ENCODE measurements around the gene CLCN4. TPM values are rescaled to one million over a fixed set of nuclear protein-coding genes. Genes with fewer than 3 reads are reported as not detected.

Gene CLCN4
- total and polyA plus RNA-seq, 8 donors = 4.4 to 11.8 (median 5.9) TPM

DNA sequence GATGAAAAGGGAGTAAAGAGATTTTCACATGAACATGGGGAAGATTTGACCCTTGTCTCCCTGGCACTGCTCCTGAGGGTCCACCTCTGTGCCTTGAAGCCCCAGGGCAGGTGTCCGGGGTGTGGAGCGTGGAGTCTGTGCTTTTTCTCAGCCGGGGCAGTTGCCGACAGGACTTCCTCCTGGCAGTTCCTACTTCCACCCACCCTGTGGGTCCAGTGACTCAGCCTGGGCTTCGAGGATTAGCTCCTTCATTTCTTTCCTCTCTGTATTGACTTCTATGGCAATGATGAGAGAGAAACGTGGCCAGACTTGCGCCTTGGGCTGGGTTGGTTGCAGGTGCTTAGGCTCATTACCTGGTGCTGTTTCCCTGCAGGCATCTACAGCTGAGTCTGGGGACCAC is 35.9 kb upstream of the CLCN4 start:
- Histone ChIP-seq H3K9me3 (no peaks in the 10 kb centered on the region), H3K27me3 (no peaks in the 10 kb centered on the region), H3K36me3 (peaks cover 0 to 19% of the 10 kb centered on the region in 2 donors), H3K27ac (peak overlapping the region in 1 of 2 donors; percentile 65), H3K4me3 (no peak overlapping the region), H3K4me1 (peaks cover 0 to 34% of the 10 kb centered on the region in 2 donors)
- no peak for DNase-seq
- no peak for ATAC-seq
- intact Hi-C loops (cut with DNase I) = no loop called here
- TF ChIP-seq CTCF (IDR thresholded peaks at IDR 0.05) = no peak

DNA sequence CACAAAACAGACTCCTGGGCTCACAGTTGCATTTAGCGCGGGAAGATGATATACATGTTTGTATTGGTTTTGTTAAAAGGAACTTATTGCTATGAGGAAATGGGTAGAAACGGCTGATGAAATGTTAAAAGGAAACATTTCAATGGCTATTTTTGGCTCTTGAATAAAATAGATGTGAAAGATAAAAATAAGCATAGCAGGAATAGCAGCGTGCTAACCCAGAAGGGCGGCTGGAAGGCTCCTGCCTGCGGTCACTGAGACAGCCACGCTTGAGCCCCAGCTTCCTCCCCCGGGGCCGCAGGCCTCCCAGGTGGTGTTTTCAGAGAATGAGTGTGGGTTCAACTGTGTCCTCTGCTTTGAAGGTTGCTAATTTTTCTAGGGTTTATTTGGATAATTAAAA is 35.0 kb upstream of the CLCN4 start:
- no peaks in the 10 kb centered on the region for H3K27me3 ChIP-seq
- DNase-seq = peak in 1 of 4 donors; percentile 81
- H3K36me3 ChIP-seq = peaks cover 0 to 16% of the 10 kb centered on the region in 2 donors
- no peak for TF ChIP-seq CTCF (IDR thresholded peaks at IDR 0.05)
- no peak overlapping the region for H3K27ac ChIP-seq
- H3K9me3 ChIP-seq = no peaks in the 10 kb centered on the region
- intact Hi-C loops (cut with DNase I) = no loop called here
- peaks cover 0 to 34% of the 10 kb centered on the region in 2 donors for H3K4me1 ChIP-seq
- ATAC-seq = no peak
- H3K4me3 ChIP-seq = no peak overlapping the region

DNA sequence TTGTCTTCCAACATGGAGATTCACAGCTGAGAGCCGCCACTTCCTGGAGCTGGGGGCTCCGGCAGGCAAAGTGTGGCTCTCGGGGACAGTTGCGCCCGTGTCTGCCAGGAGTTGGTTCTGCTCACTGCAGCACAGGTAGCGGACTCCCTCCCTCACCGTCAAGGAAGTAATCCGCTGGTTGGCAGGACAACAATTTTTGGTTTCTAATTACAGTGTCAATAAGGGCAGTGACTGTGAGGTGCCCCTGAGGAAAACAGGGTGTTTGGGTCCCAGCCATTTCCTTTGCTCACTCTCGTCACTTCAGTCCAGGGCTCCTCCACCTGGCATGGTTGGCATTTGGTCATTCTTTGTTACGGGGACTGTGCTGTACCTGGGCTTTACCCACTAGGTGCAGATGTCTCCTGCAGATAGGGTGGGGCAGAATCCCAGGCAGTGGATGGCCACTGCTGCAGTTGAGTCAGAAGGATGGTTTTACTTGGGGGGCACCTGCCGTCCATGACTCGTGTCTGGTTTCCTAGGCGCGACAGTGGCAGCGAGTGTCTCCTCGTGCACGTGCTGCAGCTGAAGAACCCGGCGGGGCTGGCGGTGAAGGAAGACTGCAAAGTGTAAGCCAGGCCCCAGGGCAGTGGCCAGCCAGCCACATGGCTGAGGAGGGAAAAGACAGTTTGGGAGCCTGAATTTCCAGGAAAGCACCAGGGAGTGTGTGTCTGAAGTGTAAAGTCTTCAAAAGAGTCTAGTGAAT is 32.1 kb upstream of the CLCN4 start:
- peaks cover 0 to 28% of the 10 kb centered on the region in 2 donors for H3K4me1 ChIP-seq
- no peak for TF ChIP-seq CTCF (IDR thresholded peaks at IDR 0.05)
- DNase-seq (no peak), ATAC-seq (no peak)
- peaks cover 0 to 20% of the 10 kb centered on the region in 2 donors for H3K36me3 ChIP-seq
- intact Hi-C loops (cut with DNase I) = no loop called here
- no peaks in the 10 kb centered on the region for H3K27me3 ChIP-seq
- no peak overlapping the region for H3K27ac ChIP-seq
- H3K4me3 ChIP-seq = no peak overlapping the region
- no peaks in the 10 kb centered on the region for H3K9me3 ChIP-seq

GRCh38 chrX:10125248-10125615 is 31.5 kb upstream of the CLCN4 start:
- ATAC-seq (no peak), DNase-seq (no peak)
- Histone ChIP-seq H3K27me3 (no peaks in the 10 kb centered on the region), H3K4me1 (peaks cover 0 to 23% of the 10 kb centered on the region in 2 donors), H3K27ac (no peak overlapping the region), H3K4me3 (no peak overlapping the region), H3K36me3 (peaks cover 0 to 26% of the 10 kb centered on the region in 2 donors), H3K9me3 (no peaks in the 10 kb centered on the region)
- no peak for TF ChIP-seq CTCF (IDR thresholded peaks at IDR 0.05)
- intact Hi-C loops (cut with DNase I) = no loop called here

GRCh38 chrX:10126044-10126443 is 30.7 kb upstream of the CLCN4 start:
- ATAC-seq (peak; percentile 73), DNase-seq (no peak)
- intact Hi-C loops (cut with DNase I) = no loop called here
- H3K9me3 ChIP-seq = no peaks in the 10 kb centered on the region
- peaks cover 0 to 15% of the 10 kb centered on the region in 2 donors for H3K4me1 ChIP-seq
- no peaks in the 10 kb centered on the region for H3K27me3 ChIP-seq
- no peak overlapping the region for H3K27ac ChIP-seq
- H3K36me3 ChIP-seq = peaks cover 0 to 33% of the 10 kb centered on the region in 2 donors
- no peak for TF ChIP-seq CTCF (IDR thresholded peaks at IDR 0.05)
- H3K4me3 ChIP-seq = no peak overlapping the region

Data from left lung (tissue), 10 donors.